OCI-LY3 (cell line): ENCODE results near the gene CCDC187.

Experiments used
- H2AFZ ChIP-seq: fragments of 200-600, 300-600 bp; shearing (Covaris generic); 2 replicates; pipeline ENCODE4 v1.6.0; 2014; ENCODE audit warnings: antibody characterized with exemption, low read depth, low read length
- H3K27ac ChIP-seq: fragments of 200-600, 300-600 bp; sonication (generic); 2 replicates; pipeline ENCODE4 v1.5.1; 2014; ENCODE audit warnings: mild to moderate bottlenecking, low read length, moderate library complexity, mixed read lengths
- H3K27me3 ChIP-seq: fragments of 200-600, 300-600 bp; sonication (generic); 2 replicates; pipeline ENCODE4 v1.6.1; 2014; ENCODE audit warnings: low read depth, low read length, mixed read lengths
- H3K36me3 ChIP-seq: fragments of 200-600, 300-600 bp; sonication (generic); replicated peaks from 2 replicates; pipeline ENCODE3; 2014; ENCODE audit warnings: low read depth, low read length, mixed read lengths
- H3K4me1 ChIP-seq: fragments of 300-600, 200-600 bp; sonication (generic); 2 replicates; pipeline ENCODE4 v1.6.1; 2014; ENCODE audit warnings: low read length, mixed read lengths
- H3K4me2 ChIP-seq: fragments of 200-600, 300-600 bp; sonication (generic); 2 replicates; pipeline ENCODE4 v1.6.1; 2014; ENCODE audit warnings: low read length, mixed read lengths
- H3K4me3 ChIP-seq: fragments of 300-600, 200-600 bp; sonication (generic); 2 replicates; pipeline ENCODE4 v1.5.1; 2014; ENCODE audit warnings: antibody characterized with exemption, mild to moderate bottlenecking, low read length, moderate library complexity
- H3K79me2 ChIP-seq: fragments of 300-600, 200-600 bp; shearing (Covaris generic); 2 replicates; pipeline ENCODE4 v1.6.1; 2014; ENCODE audit warnings: mild to moderate bottlenecking, low read length, mixed read lengths
- H3K9ac ChIP-seq: fragments of 300-600, 200-600 bp; shearing (Covaris generic); 2 replicates; pipeline ENCODE4 v1.6.0; 2014; ENCODE audit warnings: mild to moderate bottlenecking, low read length, moderate library complexity
- H3K9me3 ChIP-seq: fragments of 200-600, 300-600 bp; shearing (Covaris generic); 2 replicates; pipeline ENCODE4 v1.6.1; 2014; ENCODE audit warnings: low read length, mixed read lengths; ENCODE audit not compliant: insufficient read depth
- H4K20me1 ChIP-seq: fragments of 200-600, 300-600 bp; sonication (generic); 2 replicates; pipeline ENCODE4 v1.6.1; 2016; ENCODE audit warnings: low read length, mixed read lengths; ENCODE audit not compliant: insufficient read depth
- EZH2phosphoT487 ChIP-seq: fragments of 200-600 bp; shearing (Covaris generic); IDR thresholded peaks from 2 replicates; pipeline ENCODE4 v1.6.1; 2018; ENCODE audit warnings: antibody characterized with exemption, mixed run types, low read depth
- TF ChIP-seq, protein P1 (sequence below): fragments of 200-600, 300-600 bp; sonication (generic); IDR thresholded peaks from 2 replicates; pipeline ENCODE4 v1.5.1; 2014; ENCODE audit warnings: antibody characterized with exemption, low read length, low read depth

The CCDC187 gene

GRCh38 chr9:136250676-136251075, 53.2 kb downstream of the CCDC187 start:
- Histone ChIP-seq H2AFZ (no peak overlapping the region), H4K20me1 (no peaks in the 10 kb centered on the region), H3K27ac (no peak overlapping the region), H3K27me3 (0 out of 2 replicates have a peak, but pooled peaks cover 7% of the 10 kb centered on the region), H3K4me2 (no peak overlapping the region), H3K9ac (no peak overlapping the region), H3K9me3 (no peaks in the 10 kb centered on the region), H3K79me2 (no peaks in the 10 kb centered on the region), H3K4me1 (peaks cover 5% of the 10 kb centered on the region), H3K4me3 (no peak overlapping the region), H3K36me3 (no peaks in the 10 kb centered on the region)
- TF ChIP-seq, protein P1, sequence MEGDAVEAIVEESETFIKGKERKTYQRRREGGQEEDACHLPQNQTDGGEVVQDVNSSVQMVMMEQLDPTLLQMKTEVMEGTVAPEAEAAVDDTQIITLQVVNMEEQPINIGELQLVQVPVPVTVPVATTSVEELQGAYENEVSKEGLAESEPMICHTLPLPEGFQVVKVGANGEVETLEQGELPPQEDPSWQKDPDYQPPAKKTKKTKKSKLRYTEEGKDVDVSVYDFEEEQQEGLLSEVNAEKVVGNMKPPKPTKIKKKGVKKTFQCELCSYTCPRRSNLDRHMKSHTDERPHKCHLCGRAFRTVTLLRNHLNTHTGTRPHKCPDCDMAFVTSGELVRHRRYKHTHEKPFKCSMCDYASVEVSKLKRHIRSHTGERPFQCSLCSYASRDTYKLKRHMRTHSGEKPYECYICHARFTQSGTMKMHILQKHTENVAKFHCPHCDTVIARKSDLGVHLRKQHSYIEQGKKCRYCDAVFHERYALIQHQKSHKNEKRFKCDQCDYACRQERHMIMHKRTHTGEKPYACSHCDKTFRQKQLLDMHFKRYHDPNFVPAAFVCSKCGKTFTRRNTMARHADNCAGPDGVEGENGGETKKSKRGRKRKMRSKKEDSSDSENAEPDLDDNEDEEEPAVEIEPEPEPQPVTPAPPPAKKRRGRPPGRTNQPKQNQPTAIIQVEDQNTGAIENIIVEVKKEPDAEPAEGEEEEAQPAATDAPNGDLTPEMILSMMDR, result no peak
- TF ChIP-seq EZH2phosphoT487, result no peak

GRCh38 chr9:136249877-136250559, 53.9 kb downstream of the CCDC187 start:
- H3K4me1 ChIP-seq, result peaks cover 5% of the 10 kb centered on the region
- no peak overlapping the region for H3K4me3 ChIP-seq
- no peaks in the 10 kb centered on the region for H4K20me1 ChIP-seq
- H3K36me3 ChIP-seq, result no peaks in the 10 kb centered on the region
- no peak overlapping the region for H3K27ac ChIP-seq
- no peak overlapping the region for H3K4me2 ChIP-seq
- H3K79me2 ChIP-seq, result peaks cover 4% of the 10 kb centered on the region
- no peaks in the 10 kb centered on the region for H3K9me3 ChIP-seq
- TF ChIP-seq EZH2phosphoT487, result no peak
- TF ChIP-seq, protein P1, result no peak
- no peak overlapping the region for H3K9ac ChIP-seq
- H3K27me3 ChIP-seq, result 0 out of 2 replicates have a peak, but pooled peaks cover 1% of the 10 kb centered on the region
- no peak overlapping the region for H2AFZ ChIP-seq

GRCh38 chr9:136248951-136249876, 54.7 kb downstream of the CCDC187 start:
- Histone ChIP-seq H3K4me3 (no peak overlapping the region), H3K79me2 (peaks cover 13% of the 10 kb centered on the region), H3K27me3 (no peaks in the 10 kb centered on the region), H3K9ac (no peak overlapping the region), H2AFZ (no peak overlapping the region), H4K20me1 (peaks cover 2% of the 10 kb centered on the region; the same call in 1 of the 2 replicates), H3K9me3 (no peaks in the 10 kb centered on the region), H3K4me1 (peaks cover 11% of the 10 kb centered on the region), H3K4me2 (no peak overlapping the region), H3K36me3 (no peaks in the 10 kb centered on the region), H3K27ac (no peak overlapping the region)
- TF ChIP-seq, protein P1, result no peak
- no peak for TF ChIP-seq EZH2phosphoT487
